Measurements from ENCODE around the gene GHR.
"Not testable (repeated sequence)": the region's sequence is repeated elsewhere in the genome, so short reads cannot be mapped to it uniquely, and the experiment has no call there.

Gene GHR

DNA sequence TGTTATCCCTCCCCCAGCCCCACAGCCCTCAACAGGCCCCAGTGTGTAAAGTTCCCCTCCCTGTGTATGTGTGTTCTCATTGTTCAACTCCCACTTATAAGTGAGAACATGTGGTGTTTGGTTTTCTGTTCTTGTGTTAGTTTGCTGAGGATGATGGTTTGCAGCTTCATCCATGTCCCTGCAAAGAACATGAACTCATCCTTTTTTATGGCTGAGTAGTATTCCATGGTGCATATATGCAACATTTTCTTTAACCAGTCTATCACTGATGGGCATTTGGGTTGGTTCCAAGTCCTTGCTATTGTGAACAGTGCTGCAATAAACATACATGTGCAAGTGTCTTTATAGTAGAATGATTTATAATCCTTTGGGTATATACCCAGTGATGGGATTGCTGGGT, 261.8 kb downstream of the GHR start:
- not testable (repeated sequence) for DNase-seq (ENCODE audit: low read depth in 4 of 4, low spot score in 1 of 4)

DNA sequence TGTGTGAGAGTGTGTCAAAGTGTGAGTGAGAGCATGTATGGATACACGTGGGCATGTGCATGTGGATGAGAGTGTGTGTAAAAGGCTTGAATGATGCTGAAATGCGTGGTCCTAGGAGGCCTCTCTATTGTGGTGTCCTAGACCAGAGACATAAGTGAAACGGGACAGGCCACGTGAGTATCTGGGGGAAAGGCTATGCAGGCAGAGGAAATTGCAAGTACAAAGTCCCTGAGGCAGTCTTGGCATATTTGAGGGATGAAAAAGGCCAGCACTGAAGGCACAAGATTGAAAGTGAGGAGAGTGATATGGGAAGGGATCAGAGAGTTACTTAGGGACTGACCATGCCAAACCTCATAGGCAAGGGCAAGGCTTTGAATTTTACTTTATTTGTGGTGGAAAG, 266.2 kb downstream of the GHR start:
- DNase-seq (ENCODE audit: low read depth in 4 of 4, low spot score in 1 of 4): no peak

DNA sequence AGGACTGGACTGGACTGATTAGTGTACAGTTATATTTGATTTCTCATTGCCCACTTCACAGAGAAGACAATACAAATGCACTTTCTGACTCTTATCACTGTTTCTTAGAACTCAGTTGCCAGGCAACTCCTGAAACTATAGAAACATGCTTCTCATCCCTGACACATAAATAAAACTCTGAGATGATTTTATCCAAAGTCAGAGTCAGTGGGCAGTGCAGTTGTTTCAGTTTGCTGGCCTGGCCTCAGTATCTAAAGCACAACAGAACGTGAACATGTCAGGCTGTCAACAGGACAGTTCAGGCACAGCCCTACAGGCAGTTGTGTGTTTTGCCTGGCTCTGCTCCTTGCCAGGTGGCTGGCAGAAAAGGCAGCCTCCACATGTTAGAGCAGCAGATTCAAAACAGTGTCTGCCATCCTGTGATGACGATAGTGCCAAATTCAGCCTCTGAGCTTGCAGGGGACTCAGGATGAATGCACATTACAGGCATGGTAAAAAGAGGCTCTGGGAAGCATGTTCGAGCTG, 268.2 kb downstream of the GHR start:
- DNase-seq (ENCODE audit: low read depth in 4 of 4, low spot score in 1 of 4): no peak

- DNase-seq (ENCODE audit: low read depth in 4 of 4, low spot score in 1 of 4): no peak
Measured at GRCh38 chr5:42701351-42702059, 278.3 kb downstream of the GHR start.

GRCh38 chr5:42703238-42703637, 280.0 kb downstream of the GHR start:
- DNase-seq (ENCODE audit: low read depth in 4 of 4, low spot score in 1 of 4): no peak

DNA sequence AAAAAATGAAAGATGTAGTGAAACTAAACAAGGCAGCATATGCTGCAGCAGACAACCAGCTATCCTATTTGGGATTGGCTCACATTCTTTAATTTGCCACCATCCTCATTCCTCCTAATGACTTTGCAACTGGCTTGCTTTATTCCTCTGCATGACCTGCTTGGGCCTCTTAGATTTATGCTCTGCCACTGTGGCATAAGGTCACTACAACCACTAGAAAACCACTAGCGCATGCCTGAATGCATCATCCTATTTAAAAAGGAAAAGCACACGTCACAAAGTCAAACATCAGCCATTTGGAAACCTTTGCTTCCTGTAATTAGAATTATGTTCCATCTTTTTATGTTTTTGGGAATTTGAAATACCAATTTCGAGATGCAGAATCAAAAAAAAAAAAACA, 292.5 kb downstream of the GHR start:
- no peak for DNase-seq (ENCODE audit: low read depth in 4 of 4, low spot score in 1 of 4)

DNA sequence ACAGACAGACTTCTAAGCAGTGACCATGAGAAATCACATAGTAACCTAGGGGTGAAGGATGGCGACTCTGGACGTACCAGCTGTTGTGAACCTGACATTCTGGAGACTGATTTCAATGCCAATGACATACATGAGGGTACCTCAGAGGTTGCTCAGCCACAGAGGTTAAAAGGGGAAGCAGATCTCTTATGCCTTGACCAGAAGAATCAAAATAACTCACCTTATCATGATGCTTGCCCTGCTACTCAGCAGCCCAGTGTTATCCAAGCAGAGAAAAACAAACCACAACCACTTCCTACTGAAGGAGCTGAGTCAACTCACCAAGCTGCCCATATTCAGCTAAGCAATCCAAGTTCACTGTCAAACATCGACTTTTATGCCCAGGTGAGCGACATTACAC, 295.4 kb downstream of the GHR start:
- DNase-seq (ENCODE audit: low read depth in 4 of 4, low spot score in 1 of 4): no peak

DNA sequence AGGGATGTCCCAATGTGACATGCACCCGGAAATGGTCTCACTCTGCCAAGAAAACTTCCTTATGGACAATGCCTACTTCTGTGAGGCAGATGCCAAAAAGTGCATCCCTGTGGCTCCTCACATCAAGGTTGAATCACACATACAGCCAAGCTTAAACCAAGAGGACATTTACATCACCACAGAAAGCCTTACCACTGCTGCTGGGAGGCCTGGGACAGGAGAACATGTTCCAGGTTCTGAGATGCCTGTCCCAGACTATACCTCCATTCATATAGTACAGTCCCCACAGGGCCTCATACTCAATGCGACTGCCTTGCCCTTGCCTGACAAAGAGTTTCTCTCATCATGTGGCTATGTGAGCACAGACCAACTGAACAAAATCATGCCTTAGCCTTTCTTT, 295.8 kb downstream of the GHR start:
- DNase-seq (ENCODE audit: low read depth in 4 of 4, low spot score in 1 of 4): no peak

- DNase-seq (ENCODE audit: low read depth in 4 of 4, low spot score in 1 of 4): no peak
Measured at GRCh38 chr5:42720251-42720650, 297.0 kb downstream of the GHR start.

GRCh38 chr5:42721484-42721883, 298.2 kb downstream of the GHR start:
- DNase-seq (ENCODE audit: low read depth in 4 of 4, low spot score in 1 of 4): no peak

DNA sequence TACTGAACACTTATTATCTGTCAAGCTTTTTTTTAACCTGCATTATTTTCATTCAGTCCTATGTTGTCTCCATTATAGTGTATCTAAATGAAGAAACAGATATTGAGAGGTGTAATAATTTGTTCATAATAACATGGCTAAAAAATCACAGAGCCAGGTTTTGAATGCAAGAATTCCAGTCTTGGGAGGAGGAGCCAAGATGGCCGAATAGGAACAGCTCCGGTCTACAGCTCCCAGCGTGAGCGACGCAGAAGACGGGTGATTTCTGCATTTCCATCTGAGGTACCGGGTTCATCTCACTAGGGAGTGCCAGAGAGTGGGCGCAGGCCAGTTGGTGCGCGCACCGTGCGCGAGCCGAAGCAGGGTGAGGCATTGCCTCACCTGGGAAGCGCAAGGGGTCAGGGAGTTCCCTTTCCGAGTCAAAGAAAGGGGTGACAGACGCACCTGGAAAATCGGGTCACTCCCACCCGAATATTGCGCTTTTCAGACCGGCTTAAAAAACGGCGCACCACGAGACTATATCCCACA, 311.4 kb downstream of the GHR start:
- not testable (repeated sequence) for DNase-seq (ENCODE audit: low read depth in 4 of 4, low spot score in 1 of 4)

- no peak for DNase-seq (ENCODE audit: low read depth in 4 of 4, low spot score in 1 of 4)
Measured at GRCh38 chr5:42740920-42741319, 317.7 kb downstream of the GHR start.

DNA sequence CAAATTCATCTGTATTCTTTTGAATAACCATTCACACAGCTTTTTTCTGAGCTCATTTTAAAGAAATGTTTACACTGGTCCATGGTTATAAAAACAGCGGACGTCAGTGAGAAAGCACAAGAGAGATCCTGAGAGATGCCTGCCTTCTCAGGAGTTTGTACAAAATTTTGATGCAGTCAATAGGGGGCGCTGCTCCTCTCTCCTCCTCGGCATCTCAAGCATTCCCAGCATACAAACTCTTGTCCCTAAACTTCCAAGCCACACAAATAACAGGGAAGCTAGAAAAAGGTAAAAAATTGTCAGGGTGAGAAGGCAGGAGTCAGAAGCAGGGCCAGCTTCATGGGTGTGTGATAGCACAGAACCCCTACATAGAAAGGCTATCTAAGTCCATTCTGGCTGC, 322.2 kb downstream of the GHR start:
- DNase-seq (ENCODE audit: low read depth in 4 of 4, low spot score in 1 of 4): no peak

- no peak for DNase-seq (ENCODE audit: low read depth in 4 of 4, low spot score in 1 of 4)
Measured at GRCh38 chr5:42745856-42746255, 322.6 kb downstream of the GHR start.

DNA sequence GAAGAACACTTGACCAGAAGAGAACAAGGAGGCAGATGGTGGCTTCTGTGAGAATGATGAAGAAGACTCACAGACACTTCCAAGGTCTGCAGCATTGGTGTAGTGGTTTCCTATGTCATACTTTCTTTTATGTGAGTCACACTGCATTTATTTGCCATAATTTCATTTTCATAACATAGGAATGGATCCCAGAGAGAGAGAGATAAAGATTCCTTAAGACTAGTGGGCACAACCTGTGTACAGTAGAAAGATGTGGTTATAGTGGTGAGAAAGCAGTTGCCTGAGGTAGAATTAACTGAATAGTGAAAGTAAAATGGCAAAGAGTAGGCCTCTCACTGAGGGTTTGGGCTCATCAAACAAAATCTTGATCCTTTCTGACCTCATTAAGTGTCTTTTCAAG, 325.8 kb downstream of the GHR start:
- no peak for DNase-seq (ENCODE audit: low read depth in 4 of 4, low spot score in 1 of 4)

- no peak for DNase-seq (ENCODE audit: low read depth in 4 of 4, low spot score in 1 of 4)
Measured at GRCh38 chr5:42750507-42750906, 327.3 kb downstream of the GHR start.

GRCh38 chr5:42751044-42751443, 327.8 kb downstream of the GHR start:
- no peak for DNase-seq (ENCODE audit: low read depth in 4 of 4, low spot score in 1 of 4)

DNA sequence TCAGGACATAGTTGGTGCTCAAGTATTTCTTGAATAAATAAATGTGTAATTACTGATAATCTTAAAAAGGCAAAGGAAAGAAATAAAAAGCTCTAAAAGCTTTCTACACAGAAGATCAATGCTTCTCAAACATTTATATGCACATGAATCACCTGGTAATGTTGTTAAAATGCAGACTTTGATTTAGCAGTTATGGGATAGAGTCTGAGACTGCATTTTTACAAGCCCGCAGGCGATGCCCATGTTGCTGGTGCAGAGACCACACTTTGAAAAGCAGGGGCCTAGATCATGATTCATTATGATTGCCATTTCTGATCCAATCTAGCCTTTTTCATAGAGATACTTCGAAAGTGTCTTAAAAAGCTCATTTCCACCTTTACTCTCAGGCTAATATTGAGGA, 329.9 kb downstream of the GHR start:
- DNase-seq (ENCODE audit: low read depth in 4 of 4, low spot score in 1 of 4): no peak

GRCh38 chr5:42756606-42757601, 333.7 kb downstream of the GHR start, which contains the start of gene CCDC152:
CCDC152 (plus strand) TSS chr5:42756818; CDS start chr5:42759122, 2,304 bp downstream.
- peak; percentile 12 to 42 (median 32) for DNase-seq (ENCODE audit: low read depth in 4 of 4, low spot score in 1 of 4)

DNA sequence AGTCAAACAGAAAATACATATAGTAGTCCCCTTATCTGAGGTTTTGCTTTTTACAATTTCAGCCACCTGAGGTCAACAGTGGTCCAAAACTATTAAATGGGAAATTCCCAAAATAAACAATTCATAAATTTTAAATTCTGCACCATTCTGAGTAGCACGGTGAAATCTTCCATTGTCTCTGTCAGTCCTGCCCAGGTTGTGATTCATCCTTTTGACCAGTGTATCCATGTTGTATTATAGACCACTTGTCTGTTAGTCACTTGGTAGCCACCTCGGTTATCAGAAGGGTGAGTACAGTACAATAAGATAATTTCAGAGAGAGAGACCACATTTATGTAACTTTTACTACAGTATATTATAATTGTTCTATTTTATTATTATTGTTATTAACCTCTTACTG, 336.2 kb downstream of the GHR start:
- DNase-seq (ENCODE audit: low read depth in 4 of 4, low spot score in 1 of 4): no peak

- no peak for DNase-seq (ENCODE audit: low read depth in 4 of 4, low spot score in 1 of 4)
Measured at GRCh38 chr5:42760426-42760825, 337.2 kb downstream of the GHR start.

- no peak for DNase-seq (ENCODE audit: low read depth in 4 of 4, low spot score in 1 of 4)
Measured at GRCh38 chr5:42761791-42762190, 338.6 kb downstream of the GHR start.
